Measurements from ENCODE around the gene RASGRP4. TPM values are rescaled to one million over a fixed set of nuclear protein-coding genes. Genes with fewer than 3 reads are reported as not detected.

The RASGRP4 gene
- polyA plus RNA-seq, 1 donor (not counting 4 experiments of a cell fraction or from before 2014, with no cell fraction given): not detected

GRCh38 chr19:38455031-38455430 is 29.0 kb upstream of the RASGRP4 start:
- DNase-seq (ENCODE audit: low read depth, low spot score) (no peak), FAIRE-seq (no peak)
- no peak for TF ChIP-seq EZH2 (IDR thresholded peaks at IDR 0.05; ENCODE audit: low read length)
- TF ChIP-seq CTCF (optimal IDR thresholded peaks at IDR 0.05 in 1 of 3, IDR thresholded peaks at IDR 0.05 in 1 of 3, conservative IDR thresholded peaks at IDR 0.05 in 1 of 3; ENCODE audit: extremely low read depth in 1 of 3, insufficient read depth in 2 of 3, low read length in 3 of 3): no peak
- Histone ChIP-seq H3K4me3 (ENCODE audit: control insufficient read depth in 2 of 3, extremely low read depth in 1 of 3, insufficient read depth in 2 of 3, low read depth in 1 of 3, low read length in 3 of 3) (no peak overlapping the region), H3K4me1 (ENCODE audit: control insufficient read depth, extremely low read depth, insufficient read depth, low read length) (no peaks in the 10 kb centered on the region), H3K79me2 (ENCODE audit: control insufficient read depth, insufficient read depth, low read length) (no peaks in the 10 kb centered on the region), H2AFZ (ENCODE audit: control insufficient read depth, low read length) (no peak overlapping the region), H3K27me3 (ENCODE audit: control insufficient read depth, extremely low read depth, insufficient read depth, low read length) (no peaks in the 10 kb centered on the region), H3K9me1 (ENCODE audit: control insufficient read depth, extremely low read depth, insufficient read depth, low read length) (no peaks in the 10 kb centered on the region), H3K9ac (ENCODE audit: control insufficient read depth, extremely low read depth, insufficient read depth, low read length) (no peak overlapping the region), H3K9me3 (ENCODE audit: control insufficient read depth, low read depth, low read length) (no peaks in the 10 kb centered on the region), H3K36me3 (ENCODE audit: control insufficient read depth in 2 of 2, extremely low read depth in 1 of 2, insufficient read depth in 2 of 2, low read length in 2 of 2) (no peaks in the 10 kb centered on the region), H3K27ac (ENCODE audit: control insufficient read depth, insufficient read depth, low read length) (no peak overlapping the region), H4K20me1 (ENCODE audit: control insufficient read depth, extremely low read depth, insufficient read depth, low read length) (no peaks in the 10 kb centered on the region), H3K4me2 (ENCODE audit: control insufficient read depth, extremely low read depth, insufficient read depth, low read depth, low read length) (no peak overlapping the region)
- dilution Hi-C loops (cut with MboI; ENCODE audit: extremely low pct_ligation_motif_present, low sequenced_read_pairs): no loop called here

DNA sequence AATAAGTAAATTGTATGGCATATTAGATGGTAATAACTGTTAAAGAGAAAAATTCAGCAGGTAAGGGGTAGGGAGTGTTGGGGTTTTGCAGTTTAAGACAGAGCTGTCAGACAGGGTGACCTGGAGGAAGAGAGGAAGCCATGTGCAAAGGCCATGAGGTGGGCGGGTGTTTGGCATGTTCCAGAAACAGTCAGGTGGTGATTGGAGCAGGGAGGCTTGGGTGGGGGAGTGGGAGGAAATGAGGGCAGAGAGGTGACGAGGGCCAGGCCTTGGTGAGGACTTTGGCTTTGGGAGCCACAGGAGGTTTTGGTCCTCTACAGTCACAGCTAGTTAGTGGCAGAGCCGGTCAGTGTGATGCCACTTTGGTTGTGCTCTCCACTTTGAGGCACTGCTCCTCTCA is 27.6 kb upstream of the RASGRP4 start:
- TF ChIP-seq EZH2 (IDR thresholded peaks at IDR 0.05; ENCODE audit: low read length) (no peak), CTCF (optimal IDR thresholded peaks at IDR 0.05 in 1 of 3, IDR thresholded peaks at IDR 0.05 in 1 of 3, conservative IDR thresholded peaks at IDR 0.05 in 1 of 3; ENCODE audit: extremely low read depth in 1 of 3, insufficient read depth in 2 of 3, low read length in 3 of 3) (no peak)
- no peak overlapping the region for H3K4me2 ChIP-seq (ENCODE audit: control insufficient read depth, extremely low read depth, insufficient read depth, low read depth, low read length)
- no peak overlapping the region for H3K9ac ChIP-seq (ENCODE audit: control insufficient read depth, extremely low read depth, insufficient read depth, low read length)
- no peak overlapping the region for H3K27ac ChIP-seq (ENCODE audit: control insufficient read depth, insufficient read depth, low read length)
- no peaks in the 10 kb centered on the region for H3K4me1 ChIP-seq (ENCODE audit: control insufficient read depth, extremely low read depth, insufficient read depth, low read length)
- H3K4me3 ChIP-seq (ENCODE audit: control insufficient read depth in 2 of 3, extremely low read depth in 1 of 3, insufficient read depth in 2 of 3, low read depth in 1 of 3, low read length in 3 of 3): no peak overlapping the region
- no peaks in the 10 kb centered on the region for H3K9me1 ChIP-seq (ENCODE audit: control insufficient read depth, extremely low read depth, insufficient read depth, low read length)
- DNase-seq (ENCODE audit: low read depth, low spot score): no peak
- no peaks in the 10 kb centered on the region for H3K36me3 ChIP-seq (ENCODE audit: control insufficient read depth in 2 of 2, extremely low read depth in 1 of 2, insufficient read depth in 2 of 2, low read length in 2 of 2)
- no peak for FAIRE-seq
- H3K9me3 ChIP-seq (ENCODE audit: control insufficient read depth, low read depth, low read length): no peaks in the 10 kb centered on the region
- dilution Hi-C loops (cut with MboI; ENCODE audit: extremely low pct_ligation_motif_present, low sequenced_read_pairs): no loop called here
- no peaks in the 10 kb centered on the region for H3K79me2 ChIP-seq (ENCODE audit: control insufficient read depth, insufficient read depth, low read length)
- no peaks in the 10 kb centered on the region for H4K20me1 ChIP-seq (ENCODE audit: control insufficient read depth, extremely low read depth, insufficient read depth, low read length)
- H3K27me3 ChIP-seq (ENCODE audit: control insufficient read depth, extremely low read depth, insufficient read depth, low read length): no peaks in the 10 kb centered on the region
- no peak overlapping the region for H2AFZ ChIP-seq (ENCODE audit: control insufficient read depth, low read length)

Measured in keratinocyte (primary cell).